ENCODE data around the gene ABLIM3.

The ABLIM3 gene

GRCh38 chr5:149240354-149240998, 99.2 kb downstream of the ABLIM3 start:
- no peak for TF ChIP-seq CTCF (IDR thresholded peaks at IDR 0.05)

- no peak for TF ChIP-seq CTCF (IDR thresholded peaks at IDR 0.05)
Observed at GRCh38 chr5:149242339-149242738, 101.0 kb downstream of the ABLIM3 start.

- TF ChIP-seq CTCF (IDR thresholded peaks at IDR 0.05): no peak
Observed at GRCh38 chr5:149246906-149247305, 105.6 kb downstream of the ABLIM3 start.

GRCh38 chr5:149247726-149248125, 106.4 kb downstream of the ABLIM3 start:
- no peak for TF ChIP-seq CTCF (IDR thresholded peaks at IDR 0.05)

GRCh38 chr5:149251546-149251945, 110.3 kb downstream of the ABLIM3 start:
- TF ChIP-seq CTCF (IDR thresholded peaks at IDR 0.05): no peak

- TF ChIP-seq CTCF (IDR thresholded peaks at IDR 0.05): no peak
Observed at GRCh38 chr5:149254506-149254905, 113.2 kb downstream of the ABLIM3 start.

GRCh38 chr5:149256451-149256850, 115.2 kb downstream of the ABLIM3 start:
- TF ChIP-seq CTCF (IDR thresholded peaks at IDR 0.05): no peak

GRCh38 chr5:149257131-149257530, 115.8 kb downstream of the ABLIM3 start:
- no peak for TF ChIP-seq CTCF (IDR thresholded peaks at IDR 0.05)

Data from LNCAP (cell line).